ENCODE data around the gene FBXO15. TPM values are rescaled to one million over a fixed set of nuclear protein-coding genes. Genes with fewer than 3 reads are reported as not detected.

The FBXO15 gene
- total RNA-seq, 2 experiments from 2014 or later, result 1.1 to 1.4 TPM

DNA sequence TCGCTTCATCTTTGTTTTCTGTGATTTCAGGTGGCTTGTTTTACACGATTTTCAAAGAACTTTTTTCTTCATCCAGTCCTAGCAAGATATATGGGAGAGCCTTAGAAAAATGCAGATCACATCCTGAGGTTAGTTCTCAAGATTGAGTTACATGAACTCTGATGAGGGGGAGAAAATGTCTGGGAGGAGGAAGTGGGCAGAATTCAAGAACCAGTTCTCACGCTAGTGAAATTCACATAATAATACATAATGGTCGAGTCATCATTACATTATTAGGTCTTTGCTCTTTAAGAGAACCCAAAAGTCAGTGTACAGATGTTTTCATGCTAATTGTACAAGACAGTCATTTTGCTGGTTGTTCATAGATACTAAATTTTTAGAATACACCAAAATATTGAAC lies 7.6 kb upstream of the FBXO15 start:
- ChIA-PET CTCF (no interaction called here), POLR2A (no interaction called here)

DNA sequence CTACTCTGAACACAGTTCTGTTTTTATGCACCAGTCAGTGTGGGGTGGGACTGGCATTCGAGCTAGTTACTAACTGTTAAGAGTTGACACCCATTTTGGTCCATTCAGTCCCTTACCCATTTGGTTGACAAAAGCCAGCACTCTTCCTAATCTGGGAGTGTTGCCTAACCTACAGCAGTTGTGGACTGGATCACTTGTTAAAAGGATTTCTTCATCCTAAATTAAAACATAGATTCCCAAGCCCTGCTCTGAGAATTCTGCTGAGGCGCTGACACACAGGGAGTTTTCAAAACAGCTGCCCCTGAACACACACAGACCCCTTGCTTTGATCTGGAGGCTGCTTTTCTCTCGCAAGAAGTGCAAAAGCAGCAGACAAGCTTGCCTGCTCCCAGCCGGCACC lies 7.1 kb upstream of the FBXO15 start:
- CTCF ChIA-PET, result no interaction called here

DNA sequence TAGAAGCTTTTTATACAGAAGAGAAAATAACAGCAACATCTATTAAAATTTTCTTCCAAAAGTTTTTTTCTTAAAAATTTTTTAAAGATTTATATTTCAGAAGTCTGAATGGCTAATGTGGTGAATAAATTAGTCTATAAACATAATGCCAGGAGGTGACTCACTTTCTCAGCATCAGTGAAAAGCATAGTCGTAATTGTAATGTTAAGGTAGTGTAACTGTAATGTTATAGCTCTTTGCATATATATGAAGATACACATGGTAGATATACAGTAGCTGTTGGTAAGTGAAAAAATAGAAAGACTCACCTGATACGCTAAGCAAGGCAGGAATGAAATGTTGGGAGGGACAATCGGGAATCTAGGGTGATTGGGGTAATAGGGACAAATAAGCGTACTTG lies 6.2 kb upstream of the FBXO15 start:
- CTCF ChIA-PET, result no interaction called here

More for the DNA sequence above, 7.1 kb upstream of the FBXO15 start:
- POLR2A ChIA-PET, result no interaction called here

DNA sequence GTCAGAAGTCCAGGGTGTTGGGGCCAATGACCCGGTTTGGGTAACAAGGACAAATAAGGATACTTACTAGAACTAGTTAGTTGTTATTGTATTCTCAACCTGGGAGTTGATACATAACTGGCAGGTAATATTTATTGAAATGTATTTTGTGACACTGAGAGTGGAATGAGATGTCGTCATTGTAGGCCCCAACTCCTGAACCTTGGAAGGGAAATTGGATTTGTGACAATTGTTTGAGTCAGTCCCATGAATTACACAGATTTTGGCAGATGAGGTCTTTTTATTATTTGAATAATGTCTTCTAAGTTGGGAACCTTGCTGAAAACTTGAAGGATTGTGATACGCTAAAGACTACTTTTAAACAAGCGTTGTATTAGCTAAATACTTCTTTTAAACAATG lies 5.7 kb upstream of the FBXO15 start:
- POLR2A ChIA-PET, result no interaction called here
- CTCF ChIA-PET, result no interaction called here

More for the DNA sequence above, 6.2 kb upstream of the FBXO15 start:
- POLR2A ChIA-PET, result no interaction called here

DNA sequence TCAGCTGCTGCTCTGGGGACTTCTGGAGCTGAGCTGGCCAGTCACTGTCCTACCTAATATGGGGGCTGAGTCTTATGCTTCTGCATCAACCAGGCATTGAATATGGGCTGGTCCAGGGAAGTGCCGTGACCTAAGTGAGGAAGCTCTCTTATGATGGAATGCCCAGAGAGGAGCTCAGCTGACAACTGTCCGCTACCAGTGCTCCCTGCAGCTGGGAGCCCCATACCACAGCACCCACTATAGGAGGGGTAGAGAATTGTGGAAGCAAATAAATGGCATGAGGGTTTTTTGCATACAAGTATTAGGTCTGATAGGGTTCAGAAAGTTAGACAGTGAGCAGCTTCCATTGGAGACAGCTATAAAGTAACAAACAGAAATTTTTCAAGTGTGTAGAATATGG lies 5.2 kb upstream of the FBXO15 start:
- ChIA-PET POLR2A (no interaction called here), CTCF (no interaction called here)

DNA sequence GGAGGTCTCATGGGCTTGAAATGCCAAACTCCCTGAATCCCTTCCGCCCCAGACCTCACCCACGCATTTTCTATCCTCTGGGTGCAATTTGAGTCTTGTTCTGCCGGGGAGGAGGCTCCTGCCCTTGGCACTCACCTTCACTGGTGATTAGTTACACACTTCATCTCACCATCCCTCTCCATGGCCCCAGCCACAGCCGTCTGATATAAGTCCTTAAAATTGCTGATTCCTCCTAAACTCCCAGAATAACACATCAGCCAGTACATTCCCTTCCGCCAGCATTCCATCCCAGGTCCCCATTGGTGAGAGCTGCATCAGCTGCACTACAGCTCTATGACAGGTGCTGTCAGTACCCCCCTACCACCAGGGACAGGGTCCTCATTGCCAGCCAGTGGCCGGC lies 4.6 kb upstream of the FBXO15 start:
- ChIA-PET POLR2A (no interaction called here), CTCF (no interaction called here)

DNA sequence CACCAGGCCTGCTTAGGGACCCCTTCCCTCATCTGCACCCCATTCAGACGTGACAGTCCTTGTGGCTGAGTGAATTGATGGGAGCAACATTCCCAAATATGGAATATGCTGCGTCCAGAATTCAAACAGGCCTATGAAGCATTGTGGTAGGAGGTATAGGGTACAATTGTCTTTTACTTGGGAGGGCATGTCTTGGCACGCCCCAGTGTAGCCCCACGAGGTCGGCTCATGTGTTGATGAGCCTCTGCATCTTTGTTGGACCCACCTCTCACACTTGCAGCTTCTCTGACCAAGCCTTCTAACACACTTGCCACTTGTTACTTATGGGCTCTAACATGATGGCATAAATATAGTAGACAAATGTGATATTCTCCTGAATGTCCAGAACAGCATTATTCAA lies 2.2 kb upstream of the FBXO15 start:
- POLR2A ChIA-PET, result no interaction called here

DNA sequence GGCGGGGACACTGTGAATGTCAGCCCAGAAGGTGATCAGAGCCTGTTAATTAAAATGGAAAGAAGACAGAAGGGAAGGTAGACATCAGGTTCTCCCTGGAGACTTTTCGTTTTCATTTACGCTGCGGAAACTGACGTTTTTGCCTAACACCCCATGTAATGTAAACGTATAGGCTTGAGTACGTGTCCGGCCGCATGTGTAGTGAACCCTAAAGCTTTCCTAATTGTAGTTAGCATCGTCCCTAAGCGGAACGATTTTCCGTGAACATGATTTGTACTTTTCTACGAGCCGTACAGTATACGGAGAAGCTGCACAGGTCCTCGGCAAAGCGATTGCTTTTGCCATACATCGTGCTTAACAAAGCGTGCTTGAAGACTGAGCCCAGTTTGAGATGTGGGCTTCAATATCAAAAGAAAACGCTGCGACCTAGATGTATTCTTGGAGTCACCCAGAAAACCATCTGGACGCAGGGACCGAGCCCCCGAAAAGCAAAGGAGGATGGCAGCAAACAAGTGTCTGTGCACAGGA lies 973 bp upstream of the FBXO15 start:
- CTCF ChIA-PET, result no interaction called here

More for the DNA sequence above, 2.2 kb upstream of the FBXO15 start:
- CTCF ChIA-PET, result no interaction called here

DNA sequence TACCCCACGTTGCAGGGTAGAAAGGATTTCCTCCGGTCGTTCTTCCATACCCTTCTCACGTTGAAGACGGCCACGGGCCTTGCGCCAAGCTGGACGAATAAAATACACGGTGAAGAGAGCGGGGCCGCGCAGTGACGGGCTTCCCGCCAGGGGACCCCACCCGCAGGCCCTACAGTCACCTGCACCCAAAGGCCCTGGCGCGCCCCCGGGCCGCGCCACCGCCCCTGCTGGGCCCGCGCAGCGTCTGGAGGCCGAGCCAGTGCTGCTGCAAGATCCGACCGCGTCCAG lies 199 bp downstream of the FBXO15 start:
- CTCF ChIA-PET, result no interaction called here
- POLR2A ChIA-PET, result interaction anchor here (0.6 kb wide), 1 partner anchor 62 kb away, joined by 3 read pairs; no protein-coding TSS in a partner anchor

More for the DNA sequence above, 973 bp upstream of the FBXO15 start:
- POLR2A ChIA-PET, result no interaction called here

DNA sequence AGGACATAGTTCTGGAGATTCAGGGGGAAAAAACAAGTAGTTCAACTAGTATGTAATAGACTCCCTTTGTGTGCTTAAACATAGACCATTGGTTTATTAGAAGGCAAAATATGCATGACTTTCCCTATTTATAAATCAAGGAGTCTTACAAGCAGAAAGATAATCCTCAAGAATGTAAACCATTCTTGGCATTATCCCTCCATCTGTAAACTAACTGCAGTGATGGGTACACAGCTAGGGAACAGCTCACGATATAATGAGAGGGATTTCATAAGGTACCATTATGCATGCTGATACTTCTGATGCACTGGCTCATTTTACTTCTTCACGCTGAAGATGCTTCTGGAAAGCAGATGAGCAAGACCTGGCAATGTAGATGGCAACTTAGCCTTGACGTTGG lies 878 bp downstream of the FBXO15 start:
- POLR2A ChIA-PET, result interaction anchor here (0.6 kb wide), 1 partner anchor 61 kb away, joined by 3 read pairs; no protein-coding TSS in a partner anchor
- CTCF ChIA-PET, result no interaction called here

DNA sequence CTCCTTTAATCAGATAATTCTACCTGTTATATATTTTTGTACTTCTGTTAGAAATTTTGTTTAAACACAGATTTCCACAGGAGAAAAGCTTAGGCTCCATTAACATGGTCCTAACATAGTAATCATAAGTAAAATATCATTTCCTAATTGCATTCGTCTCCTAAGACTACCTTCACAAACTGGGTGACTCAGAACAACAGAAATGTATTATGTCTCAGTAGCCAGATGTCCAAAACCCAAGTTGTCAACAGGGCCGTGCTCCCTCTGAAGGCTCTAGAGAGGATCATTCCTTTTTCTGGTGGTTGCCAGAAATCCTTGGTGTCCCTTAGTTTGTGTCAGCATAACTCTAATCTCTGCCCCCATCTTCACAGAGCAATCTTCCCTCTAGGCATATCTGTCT lies 5.4 kb downstream of the FBXO15 start:
- POLR2A ChIA-PET, result no interaction called here
- CTCF ChIA-PET, result interaction anchor here (0.6 kb wide), 1 partner anchor 640 kb away, joined by 3 read pairs; no protein-coding TSS in a partner anchor

DNA sequence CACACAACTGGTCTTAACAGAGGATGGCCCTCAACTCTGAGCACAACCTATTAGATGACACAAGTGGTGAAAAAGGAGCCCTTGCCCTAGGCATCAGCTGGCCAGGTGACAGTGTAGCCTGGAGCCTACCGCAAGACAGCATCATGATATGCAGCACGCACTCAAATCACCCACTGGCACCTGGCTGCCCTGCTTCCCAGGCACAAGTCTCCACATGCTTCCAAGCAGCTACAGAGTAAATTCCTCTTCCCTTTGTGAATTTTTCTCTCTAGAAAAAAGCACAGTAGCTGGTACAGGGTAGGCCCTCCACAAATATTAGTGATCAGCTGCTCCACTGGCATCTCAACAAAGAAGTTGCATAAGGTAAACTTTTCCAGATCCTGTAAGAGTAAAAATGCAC lies 6.0 kb downstream of the FBXO15 start:
- POLR2A ChIA-PET, result no interaction called here
- CTCF ChIA-PET, result interaction anchor here (0.6 kb wide), 1 partner anchor 641 kb away, joined by 3 read pairs; no protein-coding TSS in a partner anchor

DNA sequence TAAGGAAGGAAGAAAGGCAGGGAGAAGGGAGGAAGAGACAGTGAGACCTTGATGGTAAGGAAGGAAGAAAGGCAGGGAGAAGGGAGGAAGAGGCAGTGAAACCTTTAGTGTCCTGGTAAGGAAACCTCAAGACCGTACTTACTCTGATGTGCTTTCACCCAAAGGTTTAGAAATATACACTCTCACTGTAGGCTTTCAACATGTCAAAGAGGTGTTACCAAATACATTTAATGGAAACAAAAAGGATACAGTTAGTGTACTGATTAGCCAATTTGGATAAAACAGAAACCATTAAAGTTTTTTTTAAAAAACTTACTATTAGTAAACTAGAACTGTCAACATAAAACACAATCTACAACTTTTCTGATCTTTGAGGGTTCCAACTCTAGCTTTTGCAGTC lies 7.1 kb downstream of the FBXO15 start:
- ChIA-PET CTCF (interaction anchor here (3.3 kb wide), 1 partner anchor 58 kb away, joined by 10 read pairs; no protein-coding TSS in a partner anchor), POLR2A (interaction anchor here (1.2 kb wide), 1 partner anchor 356 kb away, joined by 4 read pairs; the partner anchor contains the start of gene CNDP2)

DNA sequence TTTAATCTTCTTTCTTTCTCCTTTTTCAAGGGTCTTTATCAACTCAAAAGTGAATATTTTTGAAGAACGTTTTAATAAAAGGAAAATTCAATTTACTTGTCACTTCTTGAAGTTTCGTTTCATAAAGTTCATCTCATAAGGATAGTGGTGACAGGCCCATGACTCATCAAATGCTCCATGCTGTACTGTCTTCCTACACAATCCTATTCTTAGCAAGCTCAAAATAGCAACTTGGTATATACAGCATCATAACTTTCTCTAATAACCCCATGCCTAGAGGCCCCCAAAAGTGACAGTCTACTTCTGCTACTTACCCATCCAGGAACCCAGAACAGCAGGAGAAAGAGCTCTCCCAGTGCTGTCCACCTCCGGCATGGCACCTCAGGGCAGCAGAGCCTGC lies 7.7 kb downstream of the FBXO15 start:
- POLR2A ChIA-PET, result interaction anchor here (1.2 kb wide), 1 partner anchor 357 kb away, joined by 4 read pairs; the partner anchor contains the start of gene CNDP2
- CTCF ChIA-PET, result interaction anchor here (3.3 kb wide), 1 partner anchor 57 kb away, joined by 10 read pairs; no protein-coding TSS in a partner anchor

DNA sequence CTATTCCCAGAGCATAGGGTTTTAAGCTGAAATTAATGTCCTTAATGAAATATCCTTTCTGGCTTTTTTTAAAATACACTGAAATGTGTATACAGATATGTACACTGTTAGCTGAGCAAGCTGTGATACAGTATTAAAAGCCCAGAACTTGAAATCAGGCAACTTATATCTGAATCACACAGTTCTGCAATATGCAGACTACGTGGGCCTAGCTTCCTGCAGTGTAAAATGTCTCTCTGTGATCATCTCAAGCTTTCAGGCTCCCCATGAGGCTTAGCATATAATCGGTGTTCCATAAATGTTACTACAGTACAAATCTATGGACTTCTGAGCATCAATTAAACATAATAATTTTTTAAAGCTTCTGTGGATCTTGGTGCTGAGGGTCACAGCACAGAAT lies 8.2 kb downstream of the FBXO15 start:
- CTCF ChIA-PET, result interaction anchor here (3.3 kb wide), 1 partner anchor 57 kb away, joined by 10 read pairs; no protein-coding TSS in a partner anchor
- POLR2A ChIA-PET, result interaction anchor here (1.2 kb wide), 1 partner anchor 357 kb away, joined by 4 read pairs; the partner anchor contains the start of gene CNDP2

DNA sequence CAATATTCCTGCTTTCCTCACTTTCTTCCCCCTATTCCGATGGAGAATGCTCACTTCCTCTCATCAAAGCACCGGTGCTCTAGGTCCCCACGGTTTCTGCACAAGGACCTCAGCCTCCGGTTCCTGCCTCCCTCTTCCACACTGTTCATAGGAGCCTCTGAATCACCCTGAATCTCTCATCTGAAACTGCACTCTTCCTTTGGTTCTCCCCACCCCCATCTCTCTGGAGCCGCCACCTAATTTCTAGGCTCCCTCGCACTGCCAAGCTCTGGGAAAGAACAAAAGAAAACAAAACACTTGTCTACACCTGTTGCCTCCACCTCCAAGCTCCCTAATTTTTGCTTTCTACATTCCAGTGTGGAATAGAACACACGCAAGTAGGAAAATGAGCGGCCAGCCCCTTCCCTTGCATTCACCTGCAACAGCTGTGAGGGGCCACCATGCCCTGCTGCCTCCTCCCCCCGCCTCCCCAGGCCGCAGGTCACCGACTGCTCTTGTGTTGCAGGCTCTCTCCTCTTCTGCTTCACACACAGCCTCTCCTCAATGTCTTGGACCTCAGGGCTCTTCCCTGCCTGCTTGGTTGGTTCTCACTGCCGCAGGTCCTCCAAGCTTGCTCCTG lies 9.6 kb downstream of the FBXO15 start:
- POLR2A ChIA-PET, result no interaction called here

DNA sequence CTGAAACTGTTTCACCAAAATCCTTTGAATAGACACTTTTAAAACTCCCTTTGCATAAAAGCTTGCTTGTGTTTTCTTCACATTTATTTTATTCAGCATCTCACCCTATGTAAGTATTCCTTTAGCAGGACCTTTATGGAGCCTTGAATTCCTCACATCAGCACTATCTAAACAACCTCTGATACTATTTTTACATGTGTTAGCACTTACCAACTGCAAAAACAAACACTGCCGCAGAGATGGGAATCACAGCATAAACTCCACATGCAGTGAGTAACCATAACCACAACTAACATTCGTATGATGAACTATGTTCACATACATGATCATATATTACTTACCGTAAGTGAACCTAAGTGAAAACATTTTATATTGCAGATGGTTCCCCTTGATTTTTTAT lies 15.4 kb downstream of the FBXO15 start:
- ChIA-PET POLR2A (no interaction called here), CTCF (no interaction called here)

More for the DNA sequence above, 9.6 kb downstream of the FBXO15 start:
- CTCF ChIA-PET, result interaction anchor here (3.3 kb wide), 1 partner anchor 55 kb away, joined by 10 read pairs; no protein-coding TSS in a partner anchor

DNA sequence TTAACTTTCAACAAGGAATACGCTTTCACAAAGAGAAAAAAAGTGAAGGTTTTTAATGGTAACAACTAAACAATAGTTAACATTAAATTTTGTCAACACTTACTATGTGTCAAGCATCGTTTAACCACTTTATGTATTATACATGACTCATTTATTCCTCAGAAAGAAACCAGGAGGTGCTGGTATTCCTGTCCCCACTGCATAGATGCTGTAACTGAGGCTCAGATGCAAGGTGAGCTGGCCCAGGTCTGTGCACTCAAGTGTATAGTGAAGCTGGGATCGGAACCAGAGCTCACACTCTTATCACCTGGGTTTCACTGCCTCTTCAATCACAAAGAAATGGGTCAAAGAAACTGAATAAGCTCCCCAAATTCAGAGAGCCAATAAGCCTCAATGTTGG lies 16.5 kb downstream of the FBXO15 start:
- CTCF ChIA-PET, result no interaction called here
- POLR2A ChIA-PET, result no interaction called here

DNA sequence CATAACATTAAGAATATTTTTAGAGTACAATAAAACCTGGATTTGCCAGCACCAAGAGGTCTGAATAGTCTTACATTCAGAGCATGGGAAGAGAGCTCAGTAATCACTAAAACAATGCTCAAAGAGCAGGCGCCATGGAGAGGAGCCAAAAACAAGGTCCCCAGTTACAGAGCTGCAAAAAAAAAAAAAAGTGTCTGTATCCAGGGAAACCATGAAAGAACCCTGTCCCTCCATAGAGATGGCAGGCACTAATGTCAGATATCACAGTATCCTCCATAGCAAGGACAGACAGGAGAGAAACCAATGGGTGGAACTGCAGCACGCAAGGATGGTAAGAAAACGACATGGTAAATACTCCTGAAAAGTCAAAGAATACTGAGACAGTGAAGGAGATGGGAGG lies 19.5 kb downstream of the FBXO15 start:
- POLR2A ChIA-PET, result no interaction called here
- CTCF ChIA-PET, result no interaction called here

DNA sequence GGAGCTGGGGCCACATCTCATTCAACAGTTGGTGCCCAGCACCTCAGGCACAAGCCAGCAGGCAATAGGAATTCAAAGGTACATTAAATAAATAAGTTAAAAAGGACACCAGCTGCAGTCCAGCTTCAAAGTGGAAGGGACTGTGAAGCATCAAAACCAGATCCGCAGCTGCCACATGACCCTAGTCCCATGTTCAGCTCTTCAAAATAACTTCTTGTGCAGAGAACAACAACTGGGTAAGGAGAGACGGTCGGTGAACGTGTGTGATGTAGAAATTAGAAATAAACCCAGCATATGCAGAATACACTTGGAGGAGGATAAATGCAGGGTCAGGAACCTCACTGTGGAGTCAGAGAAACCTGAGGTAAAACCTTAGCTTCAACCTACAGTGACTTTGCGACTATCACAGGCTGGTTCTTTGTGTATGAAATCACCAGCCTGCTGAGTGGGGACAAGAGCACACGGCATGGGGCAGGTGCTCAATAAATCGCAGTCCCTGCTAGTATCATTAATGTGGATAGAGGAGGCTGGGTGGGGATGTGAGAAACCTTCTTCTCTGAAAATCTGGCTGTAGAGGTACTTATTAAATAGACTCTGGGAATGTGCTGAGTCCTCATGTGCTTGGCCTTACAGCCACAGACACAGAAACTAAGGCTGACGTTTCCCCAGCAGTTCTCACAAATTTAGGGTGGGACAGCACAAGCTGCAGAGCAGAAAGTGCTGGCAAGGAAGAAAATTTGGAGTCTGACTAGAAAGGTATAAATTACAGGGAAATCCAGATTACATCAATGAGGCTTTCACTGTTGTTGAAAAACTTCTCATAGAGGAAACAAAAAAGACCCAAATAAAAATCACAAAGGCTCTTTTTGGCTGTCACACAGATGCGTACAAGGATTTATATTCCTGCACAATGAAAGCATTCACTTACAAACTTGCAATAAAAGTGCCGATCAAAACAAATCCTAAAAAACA lies 20.7 kb downstream of the FBXO15 start:
- ChIA-PET CTCF (no interaction called here), POLR2A (no interaction called here)

DNA sequence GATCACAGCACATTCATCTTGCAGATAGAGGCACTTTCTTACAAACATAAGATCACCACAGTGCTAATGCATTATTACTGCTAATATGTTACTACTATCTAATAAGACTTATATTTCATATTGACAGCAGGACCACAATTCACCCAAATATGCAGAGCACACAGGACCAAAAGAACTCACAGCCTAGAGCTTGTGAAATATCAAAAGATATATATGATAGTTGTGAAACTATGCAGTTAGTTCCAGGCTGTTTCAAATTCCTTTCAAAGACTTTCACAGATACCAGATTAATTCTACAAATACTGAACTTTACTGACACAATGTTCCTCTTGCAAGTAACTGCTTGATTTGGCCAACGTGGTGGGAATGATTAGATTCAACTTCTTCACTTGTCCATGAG lies 23.0 kb downstream of the FBXO15 start:
- POLR2A ChIA-PET, result no interaction called here
- CTCF ChIA-PET, result no interaction called here

Data from activated CD8-positive, alpha-beta memory T cell treated with anti-CD3 and anti-CD28 coated beads for 36 hours (primary cell).